Measurements from ENCODE around the gene GPT2. TPM values are rescaled to one million over a fixed set of nuclear protein-coding genes. Genes with fewer than 3 reads are reported as not detected.

GPT2 gene
- total RNA-seq, 2 donors from 2014 or later, result 49.8 to 64.6 TPM

DNA sequence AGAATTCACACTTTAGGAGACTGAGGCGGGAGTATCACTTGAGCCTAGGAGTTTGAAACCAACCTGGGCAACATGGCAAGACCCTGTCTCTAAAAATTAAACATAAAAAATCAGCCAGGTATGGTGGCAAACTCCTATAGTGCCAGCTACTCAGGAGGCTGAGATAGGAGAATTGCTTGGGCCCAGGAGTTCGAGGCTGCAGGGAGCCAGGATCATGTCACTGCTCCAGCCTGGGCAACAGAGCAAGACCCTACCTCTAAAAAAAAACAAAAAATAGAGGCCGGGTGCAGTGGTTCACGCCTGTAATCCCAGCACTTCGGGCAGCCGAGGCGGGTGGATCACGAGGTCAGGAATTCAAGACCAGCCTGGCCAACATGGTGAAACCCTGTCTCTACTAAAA is 8.9 kb upstream of the GPT2 start:
- Histone ChIP-seq H3K4me1 (replicated peaks) (no peaks in the 10 kb centered on the region), H3K36me3 (no peaks in the 10 kb centered on the region), H3K9me3 (no peaks in the 10 kb centered on the region), H3K4me3 (no peak overlapping the region), H3K27me3 (replicated peaks; ENCODE audit: insufficient read depth) (no peaks in the 10 kb centered on the region), H3K27ac (peak overlapping the region; percentile 82 to 83)
- WGBS, result 92% methylated on average over 8 of the region's 8 CpGs
- intact Hi-C loops (cut with DNase I), result no loop called here
- no peak for TF ChIP-seq POLR2AphosphoS5 (IDR thresholded peaks at IDR 0.05)
- no peak for TF ChIP-seq POLR2A (IDR thresholded peaks at IDR 0.05)
- no peak for TF ChIP-seq CTCF (IDR thresholded peaks at IDR 0.05)
- DNase-seq (ENCODE audit: low spot score), result no peak

DNA sequence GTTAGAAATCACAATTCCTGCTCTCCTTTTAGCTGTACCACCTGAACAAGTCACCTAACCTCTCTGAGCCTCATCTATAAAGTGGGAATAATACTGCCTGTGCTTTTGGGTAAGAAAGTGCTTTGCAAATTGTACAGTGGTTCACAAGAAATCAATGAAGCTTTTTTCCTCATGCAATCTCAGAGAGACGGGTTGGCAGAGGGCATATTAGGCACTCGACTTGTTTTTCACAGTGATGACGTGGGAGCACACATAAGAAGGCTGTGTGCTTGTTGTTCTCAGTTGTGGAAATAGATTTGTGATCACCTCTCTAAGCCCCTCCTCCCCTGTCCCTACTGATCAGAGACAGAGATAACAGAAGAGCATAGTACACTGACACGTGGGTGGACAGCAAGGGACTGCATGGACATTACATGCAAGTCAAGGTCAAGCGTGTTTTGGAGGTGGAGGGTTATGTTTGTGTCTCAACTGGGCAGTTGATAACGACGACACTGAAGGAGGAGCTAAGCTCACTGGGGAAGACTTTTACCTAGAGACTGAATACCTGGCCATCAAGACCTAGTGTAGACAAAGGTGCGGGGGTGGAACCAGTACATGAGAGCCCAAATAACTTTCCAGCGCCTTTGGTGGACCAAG is 1.7 kb upstream of the GPT2 start:
- TF ChIP-seq CTCF (IDR thresholded peaks at IDR 0.05), result no peak
- TF ChIP-seq POLR2AphosphoS5 (IDR thresholded peaks at IDR 0.05), result peak; percentile 67
- DNase-seq (ENCODE audit: low spot score), result no peak
- Histone ChIP-seq H3K4me3 (no peak overlapping the region), H3K27me3 (replicated peaks; ENCODE audit: insufficient read depth) (no peaks in the 10 kb centered on the region), H3K36me3 (no peaks in the 10 kb centered on the region), H3K9me3 (no peaks in the 10 kb centered on the region), H3K27ac (peak overlapping the region; percentile 85 to 90), H3K4me1 (replicated peaks) (peaks cover 4% of the 10 kb centered on the region)
- intact Hi-C loops (cut with DNase I), result no loop called here
- WGBS, result 57% methylated on average over 9 of the region's 9 CpGs

GRCh38 chr16:46882940-46883307 is 1.2 kb upstream of the GPT2 start:
- intact Hi-C loops (cut with DNase I), result no loop called here
- Histone ChIP-seq H3K4me1 (replicated peaks) (peaks cover 4% of the 10 kb centered on the region), H3K27me3 (replicated peaks; ENCODE audit: insufficient read depth) (no peaks in the 10 kb centered on the region), H3K9me3 (no peaks in the 10 kb centered on the region), H3K36me3 (no peaks in the 10 kb centered on the region), H3K4me3 (no peak overlapping the region), H3K27ac (peak overlapping the region; percentile 85 to 90)
- TF ChIP-seq POLR2A (IDR thresholded peaks at IDR 0.05), result no peak
- TF ChIP-seq CTCF (IDR thresholded peaks at IDR 0.05), result no peak
- TF ChIP-seq POLR2AphosphoS5 (IDR thresholded peaks at IDR 0.05), result no peak
- 82% methylated on average over 6 of the region's 6 CpGs for WGBS
- no peak for DNase-seq (ENCODE audit: low spot score)

DNA sequence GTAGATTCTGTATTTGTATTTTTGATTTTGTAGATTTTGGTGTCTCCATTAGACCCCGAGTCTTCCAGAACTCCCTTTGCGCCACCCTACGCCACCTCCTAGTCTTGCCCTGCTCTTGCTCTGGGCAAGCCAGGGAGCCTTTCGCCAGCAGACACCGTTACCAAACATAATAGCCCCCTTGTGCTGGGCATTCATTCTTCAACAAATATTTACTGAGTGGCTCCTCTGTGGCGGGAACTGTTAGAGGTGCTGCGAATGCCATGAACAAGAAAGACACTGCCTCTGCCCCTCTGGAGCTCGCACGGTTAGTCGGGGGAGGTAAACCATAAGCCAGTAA is 841 bp upstream of the GPT2 start:
- peaks cover 4% of the 10 kb centered on the region for H3K4me1 ChIP-seq (replicated peaks)
- 15% methylated on average over 10 of the region's 10 CpGs for WGBS

More for the DNA sequence above, 841 bp upstream of the GPT2 start:
- H3K9me3 ChIP-seq, result no peaks in the 10 kb centered on the region
- TF ChIP-seq POLR2AphosphoS5 (IDR thresholded peaks at IDR 0.05) (no peak), POLR2A (IDR thresholded peaks at IDR 0.05) (no peak), CTCF (IDR thresholded peaks at IDR 0.05) (no peak)
- H3K27me3 ChIP-seq (replicated peaks; ENCODE audit: insufficient read depth), result no peaks in the 10 kb centered on the region
- peak overlapping the region; percentile 78 to 84 for H3K4me3 ChIP-seq
- no peaks in the 10 kb centered on the region for H3K36me3 ChIP-seq
- peak; percentile 42 for DNase-seq (ENCODE audit: low spot score)
- intact Hi-C loops (cut with DNase I), result no loop called here
- H3K27ac ChIP-seq, result peak overlapping the region; percentile 85 to 90
